ENCODE measurements around the gene PSMB7. TPM values are rescaled to one million over a fixed set of nuclear protein-coding genes. Genes with fewer than 3 reads are reported as not detected.
A peak's percentile ranks its signal among the peaks of the same experiment; 100 is the strongest.

The PSMB7 gene
- 59.2 and 209 TPM in 2 replicates for total RNA-seq (ENCODE audit: low replicate concordance)

DNA sequence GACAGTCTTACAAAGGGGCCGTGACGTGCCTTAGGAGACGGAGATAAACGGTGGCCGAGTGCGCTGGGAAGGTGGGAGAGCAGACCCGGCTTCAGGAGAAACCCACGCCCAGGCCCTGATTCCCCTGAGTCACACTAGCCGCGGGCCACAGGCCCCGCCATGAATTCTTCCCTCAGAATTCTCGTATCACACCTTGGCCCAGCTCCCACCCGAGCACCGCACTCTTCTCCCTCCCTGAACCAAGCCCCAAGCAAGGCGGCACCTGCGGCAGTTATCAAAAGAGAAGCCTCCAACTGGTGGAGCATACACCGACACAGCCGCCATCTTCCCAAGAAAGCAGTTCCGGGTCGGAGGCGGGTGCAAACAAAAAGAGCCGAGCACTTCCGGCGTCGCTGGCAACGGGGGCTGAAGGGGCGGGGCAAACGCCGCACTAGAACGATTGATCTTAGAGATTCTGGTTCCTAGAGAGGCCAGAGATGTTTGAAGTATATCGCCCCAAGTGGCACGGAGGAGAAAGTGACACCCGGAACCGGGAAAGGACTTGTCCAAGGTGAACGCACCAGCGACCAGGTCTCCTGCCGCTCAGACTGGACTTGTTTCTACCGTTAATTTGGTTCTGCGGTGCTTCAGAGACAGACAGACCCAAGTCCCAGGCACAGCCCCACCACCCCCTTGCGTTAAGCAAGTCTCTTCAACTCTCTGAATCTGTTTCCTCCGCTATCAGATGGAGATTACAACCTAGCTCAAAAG is at the start of gene PSMB7:
PSMB7 (minus strand) TSS at position 341 of the 750 bp plus-strand sequence; CDS start at position 324, 17 bp downstream.
- peak within 1 kb of the TSS; percentile 98 for H3K4me3 ChIP-seq (ENCODE audit: low read depth, low read length)
- TF ChIP-seq, protein P1, sequence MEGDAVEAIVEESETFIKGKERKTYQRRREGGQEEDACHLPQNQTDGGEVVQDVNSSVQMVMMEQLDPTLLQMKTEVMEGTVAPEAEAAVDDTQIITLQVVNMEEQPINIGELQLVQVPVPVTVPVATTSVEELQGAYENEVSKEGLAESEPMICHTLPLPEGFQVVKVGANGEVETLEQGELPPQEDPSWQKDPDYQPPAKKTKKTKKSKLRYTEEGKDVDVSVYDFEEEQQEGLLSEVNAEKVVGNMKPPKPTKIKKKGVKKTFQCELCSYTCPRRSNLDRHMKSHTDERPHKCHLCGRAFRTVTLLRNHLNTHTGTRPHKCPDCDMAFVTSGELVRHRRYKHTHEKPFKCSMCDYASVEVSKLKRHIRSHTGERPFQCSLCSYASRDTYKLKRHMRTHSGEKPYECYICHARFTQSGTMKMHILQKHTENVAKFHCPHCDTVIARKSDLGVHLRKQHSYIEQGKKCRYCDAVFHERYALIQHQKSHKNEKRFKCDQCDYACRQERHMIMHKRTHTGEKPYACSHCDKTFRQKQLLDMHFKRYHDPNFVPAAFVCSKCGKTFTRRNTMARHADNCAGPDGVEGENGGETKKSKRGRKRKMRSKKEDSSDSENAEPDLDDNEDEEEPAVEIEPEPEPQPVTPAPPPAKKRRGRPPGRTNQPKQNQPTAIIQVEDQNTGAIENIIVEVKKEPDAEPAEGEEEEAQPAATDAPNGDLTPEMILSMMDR (IDR thresholded peaks at IDR 0.05; ENCODE audit: insufficient read depth, low read length), result peak; percentile 88
- DNase-seq (ENCODE audit: low read depth), result peak; percentile 97

DNA sequence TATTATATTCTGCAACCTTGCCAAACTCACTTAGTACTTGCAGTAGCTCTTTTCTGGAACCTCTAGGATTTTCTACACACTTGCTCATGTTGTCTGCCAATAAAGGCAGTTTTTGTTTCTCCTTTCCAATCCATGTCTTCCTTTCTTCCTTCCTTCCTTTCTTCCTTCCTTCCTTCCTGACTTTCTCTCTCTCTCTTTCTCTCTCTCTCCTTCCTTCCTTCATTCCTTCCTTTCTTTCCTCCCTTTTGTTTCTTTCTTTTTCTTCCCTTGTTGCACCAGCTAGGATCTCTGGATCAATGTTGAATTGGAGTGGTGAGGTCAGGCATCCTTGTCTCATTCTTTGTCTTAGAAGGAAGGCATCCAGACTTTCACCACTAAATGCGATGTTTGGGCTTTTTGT is 47.5 kb upstream of the PSMB7 start:
- no peak overlapping the region for H3K4me3 ChIP-seq (ENCODE audit: low read depth, low read length)
- TF ChIP-seq, protein P1 (IDR thresholded peaks at IDR 0.05; ENCODE audit: insufficient read depth, low read length), result no peak
- no peak for DNase-seq (ENCODE audit: low read depth)

DNA sequence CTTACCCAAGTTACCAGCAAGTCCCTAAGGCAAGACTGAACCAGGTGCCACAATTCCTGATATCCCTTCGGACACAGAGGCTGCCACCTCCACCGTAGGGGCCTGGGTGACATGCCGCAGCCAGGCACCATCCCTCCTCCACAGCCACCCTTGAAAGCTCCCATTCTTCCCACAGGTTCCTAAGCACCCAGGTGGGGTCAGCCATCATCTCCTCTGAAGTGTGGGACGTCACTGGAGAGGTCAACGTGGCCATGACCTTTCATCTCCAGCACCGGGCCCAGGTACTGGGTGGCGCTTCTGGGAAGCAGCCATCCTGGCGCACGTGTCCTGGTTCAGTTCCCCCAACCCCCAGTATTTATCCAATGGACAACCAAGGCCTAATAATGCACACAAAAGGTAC is 43.2 kb upstream of the PSMB7 start:
- H3K4me3 ChIP-seq (ENCODE audit: low read depth, low read length), result no peak overlapping the region
- TF ChIP-seq, protein P1 (IDR thresholded peaks at IDR 0.05; ENCODE audit: insufficient read depth, low read length), result no peak
- no peak for DNase-seq (ENCODE audit: low read depth)

DNA sequence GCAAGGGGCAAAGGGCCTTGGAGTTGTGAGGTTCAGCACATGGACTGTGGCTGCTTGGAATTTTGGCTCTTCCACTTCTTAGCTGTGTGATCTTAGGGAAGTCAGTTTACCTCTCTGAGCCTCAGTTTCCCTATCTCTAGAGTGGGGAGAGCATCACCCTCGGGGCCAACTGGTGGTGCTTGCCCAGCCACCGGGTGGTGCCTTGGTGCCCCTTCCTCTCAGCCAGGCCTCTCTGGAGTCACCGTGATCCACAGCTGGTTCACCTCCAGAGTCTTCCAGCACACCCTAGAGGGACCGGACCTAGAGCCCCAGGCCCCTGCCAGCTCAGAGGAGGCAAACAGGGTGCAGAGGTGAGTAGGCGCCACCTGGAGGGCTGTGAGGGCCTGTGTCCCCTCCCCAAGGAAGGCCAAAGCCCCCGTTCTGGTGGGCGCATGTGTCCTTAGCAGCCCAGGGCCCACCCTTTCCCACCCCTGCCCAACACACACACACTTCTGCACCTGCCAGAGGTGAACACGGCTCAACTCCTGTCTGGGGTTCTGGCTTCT is 42.7 kb upstream of the PSMB7 start:
- H3K4me3 ChIP-seq (ENCODE audit: low read depth, low read length), result no peak overlapping the region
- DNase-seq (ENCODE audit: low read depth), result no peak
- TF ChIP-seq, protein P1 (IDR thresholded peaks at IDR 0.05; ENCODE audit: insufficient read depth, low read length), result no peak

DNA sequence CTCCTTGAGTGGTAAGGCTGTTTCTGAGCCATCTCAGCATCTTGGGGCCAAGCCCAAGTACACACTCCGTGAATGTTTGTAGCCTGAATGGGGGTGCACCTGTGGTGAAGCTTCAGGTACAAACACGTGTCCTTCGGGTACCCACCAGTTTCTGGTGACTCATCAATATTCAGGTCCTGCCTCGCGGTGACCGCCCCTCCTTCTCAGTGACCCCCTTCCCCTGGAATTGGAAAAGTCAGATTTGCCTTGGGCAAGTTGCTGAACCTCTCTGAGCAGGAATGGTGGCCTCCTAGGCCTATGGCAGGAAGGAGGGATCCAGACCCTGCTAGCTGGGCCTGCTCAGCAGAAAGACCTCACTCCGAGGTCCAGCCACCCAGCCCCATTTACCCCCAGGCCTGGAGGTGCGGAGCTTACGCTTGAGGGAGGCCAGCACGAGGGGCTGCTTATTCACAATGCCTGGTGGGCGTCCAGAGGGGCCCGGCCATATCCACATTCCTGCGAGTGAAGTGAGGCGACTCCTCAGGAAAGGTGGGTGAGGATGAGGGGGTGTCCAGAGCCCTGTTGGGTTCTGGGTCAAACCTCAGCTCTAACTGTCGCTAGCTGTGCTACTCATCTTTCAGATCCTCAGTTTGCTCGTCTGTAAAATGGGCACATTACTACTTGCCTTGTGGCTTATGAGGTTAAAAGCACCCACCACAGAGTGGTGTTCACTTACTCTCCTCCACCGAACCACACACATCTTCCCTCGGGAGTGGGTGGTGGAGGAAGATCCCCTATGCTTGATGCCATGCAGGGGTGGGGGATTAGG is 42.0 kb upstream of the PSMB7 start:
- DNase-seq (ENCODE audit: low read depth), result no peak
- H3K4me3 ChIP-seq (ENCODE audit: low read depth, low read length), result no peak overlapping the region
- TF ChIP-seq, protein P1 (IDR thresholded peaks at IDR 0.05; ENCODE audit: insufficient read depth, low read length), result no peak

DNA sequence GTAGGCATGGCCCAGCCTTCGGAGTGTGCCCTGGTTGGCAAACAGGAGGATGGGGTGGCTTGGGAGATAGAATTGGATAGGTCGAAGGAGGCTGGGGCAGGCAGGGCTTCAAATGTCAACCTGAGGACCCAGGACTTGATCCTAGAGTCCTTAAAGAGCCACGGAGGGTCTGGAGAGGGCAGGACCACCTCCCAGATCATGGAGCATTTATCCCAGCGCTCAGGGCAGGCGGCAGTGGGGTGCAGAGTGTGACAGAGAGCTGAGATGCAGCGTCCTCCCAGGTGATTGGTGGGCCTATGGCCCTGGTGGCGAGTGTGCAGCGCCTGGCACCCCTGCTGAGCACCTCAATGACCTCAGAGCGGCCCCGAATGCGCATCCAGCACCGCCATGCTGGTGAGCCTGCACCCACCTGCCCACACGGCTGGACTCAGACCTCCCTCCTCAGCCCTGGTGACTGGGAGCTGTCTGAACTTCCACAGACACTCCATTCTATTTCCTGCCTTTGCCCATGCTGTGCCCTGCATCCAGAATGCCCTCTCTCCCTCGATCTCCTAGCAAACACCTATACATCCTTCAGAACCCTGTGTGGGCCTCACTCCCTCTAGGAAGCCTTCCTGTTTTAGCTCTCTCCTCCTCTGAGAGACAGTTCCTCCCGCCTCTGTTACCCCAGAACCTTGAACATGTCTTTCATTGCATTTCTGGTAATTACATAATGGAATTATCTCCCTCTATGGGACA is 41.3 kb upstream of the PSMB7 start:
- no peak overlapping the region for H3K4me3 ChIP-seq (ENCODE audit: low read depth, low read length)
- TF ChIP-seq, protein P1 (IDR thresholded peaks at IDR 0.05; ENCODE audit: insufficient read depth, low read length), result no peak
- DNase-seq (ENCODE audit: low read depth), result no peak
